Mononuclear cell (primary cell): ENCODE results near the gene EARS2. TPM values are rescaled to one million over a fixed set of nuclear protein-coding genes. Genes with fewer than 3 reads are reported as not detected.
"Not testable (repeated sequence)": the region's sequence is repeated elsewhere in the genome, so short reads cannot be mapped to it uniquely, and the experiment has no call there.

ENCODE experiments used
- H3K27me3 ChIP-seq: 2 replicates; pipeline ENCODE4 v1.6.0; 2011; ENCODE audit warnings: low read length, control low read depth; ENCODE audit not compliant: insufficient read depth
- H3K4me1 ChIP-seq: 2 replicates; pipeline ENCODE4 v1.5.1; 2011; ENCODE audit warnings: mild to moderate bottlenecking, low read length, control low read depth; ENCODE audit not compliant: insufficient read depth
- H3K4me3 ChIP-seq: 2 replicates; pipeline ENCODE4 v1.5.1; 2011; ENCODE audit warnings: mild to moderate bottlenecking, low read length, moderate library complexity
- H3K9me3 ChIP-seq: 2 replicates; pipeline ENCODE4 v1.5.1; 2011; ENCODE audit warnings: low read depth, mild to moderate bottlenecking, control low read depth, low read length
- total RNA-seq: library from RNA; depleted of rRNA; stranded (reverse); fragments of >200 nt; gene quantifications from one replicate; pipeline ENCODE4 v1.2.3, GENCODE V29; 2012

Gene EARS2
- total RNA-seq, 1 donor = 9.1 TPM

- Histone ChIP-seq H3K9me3 (no peaks in the 10 kb centered on the region), H3K4me3 (no peak overlapping the region), H3K27me3 (no peaks in the 10 kb centered on the region), H3K4me1 (peaks cover 41% of the 10 kb centered on the region)
Observed at GRCh38 chr16:23496821-23497542, 60.2 kb downstream of the EARS2 start.

- no peaks in the 10 kb centered on the region for H3K27me3 ChIP-seq
- H3K9me3 ChIP-seq = no peaks in the 10 kb centered on the region
- H3K4me1 ChIP-seq = peaks cover 30% of the 10 kb centered on the region
- no peak overlapping the region for H3K4me3 ChIP-seq
Observed at GRCh38 chr16:23495671-23496070, 61.5 kb downstream of the EARS2 start.

GRCh38 chr16:23494188-23494587 is 63.0 kb downstream of the EARS2 start:
- no peaks in the 10 kb centered on the region for H3K27me3 ChIP-seq
- peaks cover 20% of the 10 kb centered on the region for H3K4me1 ChIP-seq
- H3K4me3 ChIP-seq = no peak overlapping the region
- no peaks in the 10 kb centered on the region for H3K9me3 ChIP-seq

- Histone ChIP-seq H3K9me3 (no peaks in the 10 kb centered on the region), H3K27me3 (no peaks in the 10 kb centered on the region), H3K4me3 (no peak overlapping the region), H3K4me1 (peaks cover 6% of the 10 kb centered on the region)
Observed at GRCh38 chr16:23491490-23492391, 65.4 kb downstream of the EARS2 start.

- H3K4me3 ChIP-seq = no peak overlapping the region
- no peaks in the 10 kb centered on the region for H3K27me3 ChIP-seq
- no peaks in the 10 kb centered on the region for H3K9me3 ChIP-seq
- no peaks in the 10 kb centered on the region for H3K4me1 ChIP-seq
Observed at GRCh38 chr16:23486480-23486879, 70.7 kb downstream of the EARS2 start.

GRCh38 chr16:23485841-23486240 is 71.3 kb downstream of the EARS2 start:
- Histone ChIP-seq H3K4me1 (no peaks in the 10 kb centered on the region), H3K4me3 (no peak overlapping the region), H3K27me3 (no peaks in the 10 kb centered on the region), H3K9me3 (no peaks in the 10 kb centered on the region)

- no peaks in the 10 kb centered on the region for H3K27me3 ChIP-seq
- H3K4me3 ChIP-seq = no peak overlapping the region
- no peaks in the 10 kb centered on the region for H3K9me3 ChIP-seq
- H3K4me1 ChIP-seq = no peaks in the 10 kb centered on the region
Observed at GRCh38 chr16:23485257-23485614, 71.9 kb downstream of the EARS2 start.

- no peaks in the 10 kb centered on the region for H3K9me3 ChIP-seq
- no peaks in the 10 kb centered on the region for H3K27me3 ChIP-seq
- H3K4me1 ChIP-seq = no peaks in the 10 kb centered on the region
- H3K4me3 ChIP-seq = no peak overlapping the region
Observed at GRCh38 chr16:23484510-23485256, 72.5 kb downstream of the EARS2 start.

GRCh38 chr16:23483492-23483891 is 73.7 kb downstream of the EARS2 start:
- not testable (repeated sequence) for H3K9me3 ChIP-seq, H3K27me3 ChIP-seq, H3K4me1 ChIP-seq, H3K4me3 ChIP-seq

GRCh38 chr16:23482778-23483177 is 74.4 kb downstream of the EARS2 start:
- Histone ChIP-seq H3K27me3 (no peaks in the 10 kb centered on the region), H3K4me1 (no peaks in the 10 kb centered on the region), H3K9me3 (no peaks in the 10 kb centered on the region), H3K4me3 (no peak overlapping the region)

GRCh38 chr16:23480257-23480656 is 76.9 kb downstream of the EARS2 start:
- H3K9me3 ChIP-seq = no peaks in the 10 kb centered on the region
- H3K4me1 ChIP-seq = no peaks in the 10 kb centered on the region
- H3K27me3 ChIP-seq = no peaks in the 10 kb centered on the region
- no peak overlapping the region for H3K4me3 ChIP-seq

- Histone ChIP-seq H3K27me3 (no peaks in the 10 kb centered on the region), H3K9me3 (no peaks in the 10 kb centered on the region), H3K4me3 (no peak overlapping the region), H3K4me1 (no peaks in the 10 kb centered on the region)
Observed at GRCh38 chr16:23479138-23479537, 78.0 kb downstream of the EARS2 start.

GRCh38 chr16:23478566-23478965 is 78.6 kb downstream of the EARS2 start:
- H3K4me1 ChIP-seq = no peaks in the 10 kb centered on the region
- H3K9me3 ChIP-seq = no peaks in the 10 kb centered on the region
- no peak overlapping the region for H3K4me3 ChIP-seq
- H3K27me3 ChIP-seq = no peaks in the 10 kb centered on the region

GRCh38 chr16:23476289-23476688 is 80.9 kb downstream of the EARS2 start:
- no peak overlapping the region for H3K4me3 ChIP-seq
- no peaks in the 10 kb centered on the region for H3K4me1 ChIP-seq
- H3K9me3 ChIP-seq = no peaks in the 10 kb centered on the region
- H3K27me3 ChIP-seq = no peaks in the 10 kb centered on the region
